NCI-H774 (cell line): ENCODE data around the gene PLD3.
A peak's percentile ranks its signal among the peaks of the same experiment; 100 is the strongest.
"Not testable (repeated sequence)": the region's sequence is repeated elsewhere in the genome, so short reads cannot be mapped to it uniquely, and the experiment has no call there.

Experiments
- DNase-seq: peaks from one replicate; lab custom pipeline; 2025; lab: John Stamatoyannopoulos, UW

PLD3 gene

DNA sequence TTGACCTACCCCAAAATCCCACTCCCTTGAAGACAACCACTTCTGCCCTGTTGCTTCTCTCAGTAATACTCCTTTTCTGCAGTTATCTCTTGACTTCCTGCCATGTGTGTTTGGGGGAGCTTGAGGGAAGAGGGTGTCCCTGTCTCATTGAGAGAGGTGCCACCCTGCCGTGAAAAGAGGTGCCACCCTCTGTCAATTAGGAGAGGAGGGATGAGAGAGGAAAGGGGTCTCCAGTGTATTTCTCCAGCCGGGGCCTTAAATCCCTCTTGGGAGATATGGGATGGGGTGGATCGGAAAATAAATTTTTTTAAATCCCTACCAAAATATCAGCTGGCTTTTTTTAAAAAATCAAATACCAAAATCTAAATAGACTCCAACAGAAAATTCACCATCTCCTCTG, 16.5 kb downstream of the PLD3 start:
- DNase-seq, result no peak

GRCh38 chr19:40365613-40366401, 17.3 kb downstream of the PLD3 start:
- peak; percentile 6 for DNase-seq

DNA sequence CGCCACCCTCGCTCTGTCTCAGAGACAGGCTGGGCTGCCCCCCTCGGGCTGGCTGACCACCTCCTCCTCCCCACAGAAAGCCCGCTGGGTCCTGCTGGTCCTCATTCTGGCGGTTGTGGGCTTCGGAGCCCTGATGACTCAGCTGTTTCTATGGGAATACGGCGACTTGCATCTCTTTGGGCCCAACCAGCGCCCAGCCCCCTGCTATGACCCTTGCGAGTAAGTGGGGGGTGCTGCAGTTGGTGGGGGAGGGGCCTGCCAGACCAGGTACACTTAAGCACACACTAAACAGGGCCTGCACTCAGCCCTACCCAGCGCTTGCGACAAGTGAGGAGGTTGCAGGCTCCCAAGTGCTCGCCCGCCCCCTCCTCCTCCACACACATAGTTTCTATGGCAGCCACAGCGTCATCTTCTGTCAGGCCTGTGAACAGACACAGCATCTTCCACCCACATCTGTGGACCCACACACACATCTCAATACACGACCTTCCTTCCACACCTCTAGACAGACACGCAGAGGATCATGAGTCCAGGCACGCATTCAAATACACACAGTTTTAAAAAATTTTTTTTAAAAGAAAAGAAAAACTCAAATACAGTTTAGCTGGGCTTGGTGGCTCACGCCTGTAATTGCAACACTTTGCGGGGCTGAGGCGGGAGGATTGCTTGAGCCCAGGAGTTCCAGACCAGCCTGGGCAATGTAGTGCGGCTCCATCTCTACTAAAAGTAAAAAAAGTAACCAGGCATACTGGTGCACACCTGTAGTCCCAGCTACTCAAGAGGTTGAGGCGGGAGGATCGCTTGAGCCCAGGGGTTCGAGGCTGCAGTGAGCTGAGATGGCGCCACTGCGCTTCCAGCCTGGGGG, 18.4 kb downstream of the PLD3 start:
- no peak for DNase-seq

GRCh38 chr19:40367577-40368434, 19.3 kb downstream of the PLD3 start:
- no peak for DNase-seq

DNA sequence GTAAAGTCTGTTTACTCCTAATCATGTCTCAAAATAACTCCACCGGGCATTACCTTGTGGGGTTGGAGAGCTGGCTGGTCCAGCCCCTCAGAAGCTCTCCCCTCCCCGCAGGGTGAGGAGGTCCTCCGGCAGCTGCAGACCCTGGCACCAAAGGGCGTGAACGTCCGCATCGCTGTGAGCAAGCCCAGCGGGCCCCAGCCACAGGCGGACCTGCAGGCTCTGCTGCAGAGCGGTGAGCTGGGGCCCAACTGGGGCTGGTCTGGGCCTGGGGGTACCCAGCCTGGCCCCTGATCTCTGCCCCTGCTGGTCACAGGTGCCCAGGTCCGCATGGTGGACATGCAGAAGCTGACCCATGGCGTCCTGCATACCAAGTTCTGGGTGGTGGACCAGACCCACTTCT, 21.3 kb downstream of the PLD3 start:
- no peak for DNase-seq

- DNase-seq, result not testable (repeated sequence)
Observed at GRCh38 chr19:40370253-40370652, 21.8 kb downstream of the PLD3 start.

- DNase-seq, result no peak
Observed at GRCh38 chr19:40370997-40371801, 22.7 kb downstream of the PLD3 start.

DNA sequence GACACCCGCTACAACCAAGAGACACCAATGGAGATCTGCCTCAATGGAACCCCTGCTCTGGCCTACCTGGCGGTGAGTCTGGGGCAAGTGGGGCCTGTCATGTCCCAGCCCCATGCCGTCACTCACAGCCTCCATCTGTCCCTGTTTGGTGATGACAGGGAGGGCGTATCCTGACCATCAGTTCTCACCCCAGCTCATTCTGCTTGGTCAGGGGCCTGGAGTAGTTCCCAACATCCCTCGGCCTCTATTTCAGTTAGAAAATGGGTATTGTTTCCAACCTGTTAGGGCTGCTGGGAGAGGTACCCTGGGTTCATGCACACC, 23.3 kb downstream of the PLD3 start:
- no peak for DNase-seq

GRCh38 chr19:40374084-40374483, 25.6 kb downstream of the PLD3 start:
- no peak for DNase-seq

DNA sequence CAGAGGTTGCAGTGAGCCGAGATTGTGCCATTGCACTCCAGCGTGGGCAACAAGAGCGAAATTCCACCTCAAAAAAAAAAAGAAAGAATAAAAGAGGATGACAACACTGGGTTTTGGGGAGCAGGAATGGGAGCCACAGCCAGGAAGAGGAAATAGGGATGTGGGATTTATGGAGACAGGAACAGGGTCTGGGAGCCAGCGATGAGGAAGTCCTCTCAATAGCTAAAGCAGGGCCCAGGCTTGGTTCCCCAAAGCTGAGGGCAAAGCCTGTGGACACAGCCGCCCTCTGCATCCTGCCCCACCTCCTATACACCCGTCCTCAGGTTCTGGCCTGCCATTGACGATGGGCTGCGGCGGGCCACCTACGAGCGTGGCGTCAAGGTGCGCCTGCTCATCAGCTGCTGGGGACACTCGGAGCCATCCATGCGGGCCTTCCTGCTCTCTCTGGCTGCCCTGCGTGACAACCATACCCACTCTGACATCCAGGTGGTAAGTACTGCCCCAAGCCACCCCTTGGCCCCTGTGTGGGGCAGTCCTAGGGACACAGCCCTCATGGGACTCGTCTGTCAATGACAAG, 27.9 kb downstream of the PLD3 start:
- DNase-seq, result no peak

DNA sequence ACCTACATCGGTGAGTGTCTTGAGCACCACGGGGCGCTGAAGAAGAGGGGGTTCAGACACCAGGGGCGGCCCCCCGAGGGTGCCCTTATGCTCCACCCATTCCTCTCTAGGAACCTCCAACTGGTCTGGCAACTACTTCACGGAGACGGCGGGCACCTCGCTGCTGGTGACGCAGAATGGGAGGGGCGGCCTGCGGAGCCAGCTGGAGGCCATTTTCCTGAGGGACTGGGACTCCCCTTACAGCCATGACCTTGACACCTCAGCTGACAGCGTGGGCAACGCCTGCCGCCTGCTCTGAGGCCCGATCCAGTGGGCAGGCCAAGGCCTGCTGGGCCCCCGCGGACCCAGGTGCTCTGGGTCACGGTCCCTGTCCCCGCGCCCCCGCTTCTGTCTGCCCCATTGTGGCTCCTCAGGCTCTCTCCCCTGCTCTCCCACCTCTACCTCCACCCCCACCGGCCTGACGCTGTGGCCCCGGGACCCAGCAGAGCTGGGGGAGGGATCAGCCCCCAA, 29.4 kb downstream of the PLD3 start:
- no peak for DNase-seq

DNA sequence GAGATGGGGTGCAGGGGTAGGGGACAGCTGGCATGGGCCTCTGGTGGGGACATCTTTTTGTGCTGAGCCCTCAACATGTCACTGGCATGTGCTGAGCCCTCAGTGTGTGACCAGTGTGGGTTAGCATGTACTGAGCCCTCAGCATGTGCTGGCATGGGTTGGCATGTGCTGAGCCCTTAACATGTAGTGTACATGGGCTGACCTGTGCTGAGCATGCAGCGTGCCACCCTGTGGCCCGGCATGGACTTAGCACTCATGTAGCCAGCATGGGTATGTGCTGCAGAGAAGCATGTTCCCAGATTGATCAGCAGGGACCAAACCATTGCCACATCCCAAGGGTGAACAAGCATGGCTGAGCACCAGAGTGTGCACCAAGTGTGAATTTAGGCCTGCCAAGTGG, 30.0 kb downstream of the PLD3 start:
- no peak for DNase-seq

DNA sequence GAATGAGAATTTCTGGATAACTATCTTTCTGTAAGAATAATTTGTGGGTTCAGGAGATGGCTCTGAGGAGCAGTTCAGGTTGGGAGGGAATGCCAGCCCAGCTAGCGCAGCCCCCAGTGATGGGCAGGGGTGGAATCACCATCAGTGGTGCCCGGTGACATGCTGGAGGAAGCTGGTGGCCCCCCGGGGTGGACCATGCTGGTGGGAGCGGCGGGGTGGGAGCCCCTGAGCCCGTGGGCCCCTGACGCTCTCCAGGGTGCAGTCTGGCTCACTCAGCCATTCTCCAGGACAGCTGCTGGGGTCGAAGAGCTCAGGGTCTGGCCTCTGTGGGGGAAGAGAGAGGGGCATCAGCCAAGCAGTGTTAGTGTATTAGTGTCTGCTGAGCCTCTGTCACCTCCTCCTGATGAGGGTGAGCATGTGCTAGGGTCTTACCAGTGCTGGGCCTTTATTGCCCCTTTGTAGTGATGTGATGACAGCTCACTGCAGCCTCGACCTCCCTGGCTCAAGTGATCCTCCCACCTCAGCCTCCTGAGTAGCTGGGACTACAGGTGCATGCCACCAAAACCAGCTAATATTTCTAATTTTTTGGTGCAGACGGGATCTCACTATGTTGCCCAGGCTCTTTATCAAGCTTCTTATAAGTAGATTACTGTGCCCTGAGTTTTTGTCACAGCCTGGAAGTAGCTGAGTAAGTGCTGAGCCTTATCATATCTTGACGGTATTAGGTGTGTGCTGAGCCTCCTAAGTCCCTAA, 31.1 kb downstream of the PLD3 start:
- no peak for DNase-seq

- DNase-seq, result no peak
Observed at GRCh38 chr19:40380199-40381037, 31.9 kb downstream of the PLD3 start.

DNA sequence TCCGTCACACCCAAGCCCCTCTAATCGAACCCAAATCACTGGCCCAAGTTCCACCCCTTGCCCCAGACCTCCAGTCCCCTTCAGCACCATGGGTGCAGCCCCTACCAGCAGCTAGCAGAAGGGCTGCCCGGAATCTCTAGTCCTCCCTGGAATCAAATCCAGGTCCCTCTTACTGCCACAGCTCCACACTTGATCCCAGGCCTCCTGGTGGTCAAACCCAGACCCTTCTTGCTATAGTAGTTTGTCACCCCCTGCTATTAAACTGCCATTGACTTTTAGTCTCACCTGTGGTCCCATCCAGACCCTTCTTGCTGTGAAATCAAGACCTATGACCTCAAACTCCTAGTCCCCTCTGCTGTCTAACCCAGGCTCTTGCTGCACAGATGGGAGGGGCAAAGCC, 32.8 kb downstream of the PLD3 start:
- no peak for DNase-seq

DNA sequence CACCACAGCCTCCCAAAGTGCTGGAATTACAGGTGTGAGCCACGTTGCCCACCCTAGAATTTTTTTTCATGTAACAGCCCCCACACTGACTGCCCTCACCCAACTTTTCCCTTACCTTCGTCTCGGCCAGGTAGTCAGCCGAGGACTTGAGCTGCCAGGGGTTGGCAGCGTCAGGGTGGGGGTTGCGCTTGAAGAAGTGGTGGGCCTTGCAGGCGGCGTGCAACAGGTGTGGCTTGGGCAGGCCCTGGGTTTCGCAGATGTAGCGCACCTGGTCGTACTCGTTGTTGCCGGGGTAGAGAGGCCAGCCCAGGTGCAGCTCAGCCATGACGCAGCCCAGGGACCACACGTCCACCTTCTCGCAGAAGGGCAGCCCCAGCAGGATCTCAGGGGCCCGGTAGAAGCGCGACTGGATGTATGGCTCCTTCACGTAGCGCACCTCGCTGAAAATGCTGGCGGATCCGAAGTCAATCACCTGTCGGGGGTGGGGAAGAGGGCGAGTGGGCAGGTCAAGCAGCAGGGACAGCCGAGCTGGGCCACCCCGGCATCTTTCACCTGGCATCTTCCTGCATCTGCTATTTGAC, 35.3 kb downstream of the PLD3 start:
- no peak for DNase-seq

- no peak for DNase-seq
Observed at GRCh38 chr19:40387155-40387554, 38.7 kb downstream of the PLD3 start.

DNA sequence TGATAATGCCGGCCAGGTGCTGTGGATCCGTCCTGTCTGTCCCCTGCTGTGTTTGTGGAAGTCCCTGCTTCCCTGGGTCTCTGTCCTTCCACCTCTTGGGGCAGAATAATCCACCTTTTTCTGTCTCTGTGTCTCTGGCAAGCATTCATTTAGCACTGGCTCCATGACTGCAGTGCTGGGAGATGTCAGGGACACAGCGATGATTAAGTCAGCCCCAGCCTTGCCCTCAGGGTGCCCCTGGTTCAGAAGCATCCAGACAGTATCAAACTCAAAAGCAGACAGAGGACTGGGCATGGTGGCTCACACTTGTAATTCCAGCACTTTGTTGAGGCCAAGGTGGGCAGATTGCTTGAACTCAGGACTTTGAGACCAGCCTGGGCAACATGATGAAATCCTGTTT, 40.0 kb downstream of the PLD3 start:
- no peak for DNase-seq
